WTC11 (cell line): ENCODE data around the gene PC. TPM values are rescaled to one million over a fixed set of nuclear protein-coding genes. Genes with fewer than 3 reads are reported as not detected.

Source experiments
- ATAC-seq: fragments of 200-7000 bp; cut with Tn5 transposase; 2 replicates; pipeline ENCODE4 v1.10.0; 2021; ENCODE audit warnings: mild to moderate bottlenecking, moderate library complexity
- CTCF ChIA-PET: fragments of 300-600 bp; sonication (Branson Sonifier 250); formaldehyde crosslinking; loops from one replicate; lab custom pipeline; 2021; ENCODE audit warnings: antibody characterized with exemption; lab: Charles Lee
- POLR2A ChIA-PET: fragments of 350-600 bp; sonication (Branson Sonifier 250); formaldehyde crosslinking; loops from one replicate; lab custom pipeline; 2021; ENCODE audit warnings: antibody characterized with exemption; lab: Charles Lee
- DNase-seq: peaks from one replicate; pipeline ENCODE4 v3.0.0; 2021; ENCODE audit warnings: low spot score
- H3K27ac Mint-ChIP-seq: 2 replicates; pipeline ENCODE4 v1.8.0; 2021; ENCODE audit warnings: mixed read lengths
- H3K27me3 Mint-ChIP-seq: 2 replicates; pipeline ENCODE4 v1.8.0; 2021; ENCODE audit warnings: low read depth, mild to moderate bottlenecking, moderate library complexity, mixed read lengths
- H3K36me3 Mint-ChIP-seq: 2 replicates; pipeline ENCODE4 v1.8.0; 2021; ENCODE audit warnings: mixed read lengths
- H3K4me1 Mint-ChIP-seq: 2 replicates; pipeline ENCODE4 v1.8.0; 2022; ENCODE audit warnings: mixed read lengths
- H3K4me3 Mint-ChIP-seq: 2 replicates; pipeline ENCODE4 v1.8.0; 2021; ENCODE audit warnings: mild to moderate bottlenecking, moderate library complexity, mixed read lengths
- H3K9me3 Mint-ChIP-seq: 2 replicates; pipeline ENCODE4 v1.8.0; 2021; ENCODE audit warnings: mixed read lengths
- AR ChIP-seq: fragments of 250-450 bp; sonication (Bioruptor Pico); IDR thresholded peaks from 2 replicates; pipeline ENCODE4 v1.9.0; 2021; ENCODE audit warnings: mild to moderate bottlenecking
- ATF3 ChIP-seq: sonication (generic); formaldehyde crosslinking; conservative IDR thresholded peaks from 2 replicates; pipeline ENCODE4 v1.8.1; 2022; ENCODE audit warnings: mild to moderate bottlenecking, missing genetic modification reagents
- CDX4 ChIP-seq: fragments of 250-450 bp; sonication (Bioruptor Pico); IDR thresholded peaks from 2 replicates; pipeline ENCODE4 v1.9.0; 2021; ENCODE audit warnings: moderate library complexity, mild to moderate bottlenecking, inconsistent platforms, borderline replicate concordance
- CREB1 ChIP-seq: sonication (generic); formaldehyde crosslinking; IDR thresholded peaks from 2 replicates; pipeline ENCODE4 v1.8.0; 2023; ENCODE audit warnings: mild to moderate bottlenecking, missing genetic modification reagents
- CTCF ChIP-seq: fragments of 200-600 bp; IDR thresholded peaks from 2 replicates; pipeline ENCODE4 v1.8.0; 2022; ENCODE audit warnings: antibody characterized with exemption
- E2F4 ChIP-seq: sonication (generic); formaldehyde crosslinking; IDR thresholded peaks from 2 replicates; pipeline ENCODE4 v1.8.1; 2022; ENCODE audit warnings: low read depth, mild to moderate bottlenecking, moderate library complexity, missing genetic modification reagents, borderline replicate concordance
- ELF4 ChIP-seq: sonication (generic); formaldehyde crosslinking; IDR thresholded peaks from 2 replicates; pipeline ENCODE4 v1.8.1; 2022; ENCODE audit warnings: low read depth, mild to moderate bottlenecking, moderate library complexity, missing genetic modification reagents
- EMX1 ChIP-seq: fragments of 250-450 bp; sonication (Bioruptor Pico); IDR thresholded peaks from 2 replicates; pipeline ENCODE4 v1.8.0; 2021; ENCODE audit warnings: mild to moderate bottlenecking
- FOXJ3 ChIP-seq: sonication (generic); formaldehyde crosslinking; IDR thresholded peaks from 2 replicates; pipeline ENCODE4 v1.9.0; 2021; ENCODE audit warnings: missing genetic modification reagents, mild to moderate bottlenecking, borderline replicate concordance
- GABPB1 ChIP-seq: sonication (generic); formaldehyde crosslinking; IDR thresholded peaks from 2 replicates; pipeline ENCODE4 v1.8.1; 2023; ENCODE audit warnings: mild to moderate bottlenecking, missing genetic modification reagents
- HMGXB4 ChIP-seq: sonication (generic); formaldehyde crosslinking; IDR thresholded peaks from 2 replicates; pipeline ENCODE4 v1.8.1; 2023; ENCODE audit warnings: mild to moderate bottlenecking, moderate library complexity, missing genetic modification reagents
- IRF2 ChIP-seq: sonication (generic); formaldehyde crosslinking; IDR thresholded peaks from 2 replicates; pipeline ENCODE4 v1.8.0; 2022; ENCODE audit warnings: low read depth, missing genetic modification reagents, borderline replicate concordance
- JUN ChIP-seq: sonication (generic); formaldehyde crosslinking; IDR thresholded peaks from 2 replicates; pipeline ENCODE4 v1.8.0; 2023; ENCODE audit warnings: mild to moderate bottlenecking, missing genetic modification reagents
- MLX ChIP-seq: sonication (generic); formaldehyde crosslinking; IDR thresholded peaks from 2 replicates; pipeline ENCODE4 v1.8.1; 2023; ENCODE audit warnings: mild to moderate bottlenecking, missing genetic modification reagents, moderate library complexity
- MXD4 ChIP-seq: fragments of 250-450 bp; sonication (Bioruptor Pico); IDR thresholded peaks from 2 replicates; pipeline ENCODE4 v1.8.0; 2021; ENCODE audit warnings: mild to moderate bottlenecking, moderate library complexity, borderline replicate concordance
- MYBL2 ChIP-seq: sonication (generic); formaldehyde crosslinking; IDR thresholded peaks from 2 replicates; pipeline ENCODE4 v1.8.1; 2023; ENCODE audit warnings: mild to moderate bottlenecking, moderate library complexity, missing genetic modification reagents
- NFE2L1 ChIP-seq: sonication (generic); formaldehyde crosslinking; IDR thresholded peaks from 2 replicates; pipeline ENCODE4 v1.8.1; 2023; ENCODE audit warnings: missing genetic modification reagents
- NFYB ChIP-seq: sonication (generic); formaldehyde crosslinking; conservative IDR thresholded peaks from 2 replicates; pipeline ENCODE4 v1.8.0; 2022; ENCODE audit warnings: low read depth, missing genetic modification reagents
- NR2C2 ChIP-seq: sonication (generic); formaldehyde crosslinking; IDR thresholded peaks from 2 replicates; pipeline ENCODE4 v1.8.0; 2022; ENCODE audit warnings: mild to moderate bottlenecking, missing genetic modification reagents
- OVOL2 ChIP-seq: fragments of 250-450 bp; sonication (Bioruptor Pico); IDR thresholded peaks from 2 replicates; pipeline ENCODE4 v1.9.0; 2021; ENCODE audit warnings: mild to moderate bottlenecking, borderline replicate concordance
- SP1 ChIP-seq: sonication (generic); formaldehyde crosslinking; conservative IDR thresholded peaks from 2 replicates; pipeline ENCODE4 v1.8.1; 2022; ENCODE audit warnings: missing genetic modification reagents
- ZBTB21 ChIP-seq: sonication (generic); formaldehyde crosslinking; IDR thresholded peaks from 2 replicates; pipeline ENCODE4 v1.8.1; 2023; ENCODE audit warnings: mild to moderate bottlenecking, missing genetic modification reagents, borderline replicate concordance
- ZBTB43 ChIP-seq: sonication (generic); formaldehyde crosslinking; IDR thresholded peaks from 2 replicates; pipeline ENCODE4 v1.8.1; 2023; ENCODE audit warnings: mild to moderate bottlenecking, missing genetic modification reagents
- ZNF219 ChIP-seq: sonication (generic); formaldehyde crosslinking; IDR thresholded peaks from 2 replicates; pipeline ENCODE4 v1.8.0; 2023; ENCODE audit warnings: missing genetic modification reagents, mild to moderate bottlenecking, borderline replicate concordance
- ZNF423 ChIP-seq: fragments of 250-450 bp; sonication (Bioruptor Pico); IDR thresholded peaks from 2 replicates; pipeline ENCODE4 v2.1.2; 2022; ENCODE audit warnings: mild to moderate bottlenecking, moderate library complexity
- total RNA-seq: library from RNA; stranded (reverse); gene quantifications from 3 replicates; pipeline ENCODE4 v1.2.3, GENCODE V29; 2021

The PC gene
- total RNA-seq, 1 experiment from 2014 or later, result 27.2 TPM

- POLR2A ChIA-PET, result interaction anchor here (0.5 to 2.6 kb wide), 15 partner anchors 9 to 809 kb away, joined by 3 to 17 read pairs (median 4); partner anchors contain the start of genes PC, RBM14, RBM4 and RBM4B
- Mint-ChIP-seq H3K4me1 (peaks cover 17% of the 10 kb centered on the region), H3K27ac (peak overlapping the region; percentile 99), H3K4me3 (peak overlapping the region; percentile 87), H3K36me3 (no peaks in the 10 kb centered on the region), H3K9me3 (no peaks in the 10 kb centered on the region), H3K27me3 (no peaks in the 10 kb centered on the region)
- CTCF ChIA-PET, result interaction anchor here (0.6 to 3.1 kb wide), 17 partner anchors 9 to 363 kb away, joined by 3 to 25 read pairs (median 4); partner anchors contain the start of genes C11orf86, PC, RBM4B and RCE1
- peak; percentile 74 for ATAC-seq
- peak; percentile 97 for DNase-seq
- TF ChIP-seq ATF3 (CRISPR knock-in tag) (no peak), ZBTB21 (0 out of 2 replicates have a peak, but pooled peaks have one; percentile 1), CDX4 (CRISPR knock-in tag) (no peak), EMX1 (no peak), NR2C2 (CRISPR knock-in tag) (no peak), OVOL2 (CRISPR knock-in tag) (no peak), AR (CRISPR knock-in tag) (no peak), E2F4 (CRISPR knock-in tag) (no peak), JUN (CRISPR knock-in tag) (no peak), NFYB (CRISPR knock-in tag) (no peak; the same call in 1 of the 2 replicates), NFE2L1 (CRISPR knock-in tag) (no peak), MLX (CRISPR knock-in tag) (no peak), CREB1 (CRISPR knock-in tag) (no peak), HMGXB4 (0 out of 2 replicates have a peak, but pooled peaks have one; percentile 62), GABPB1 (CRISPR knock-in tag) (no peak), ZBTB43 (CRISPR knock-in tag) (no peak), ZNF219 (CRISPR knock-in tag) (0 out of 2 replicates have a peak, but pooled peaks have one; percentile 30), MXD4 (no peak), FOXJ3 (CRISPR knock-in tag) (no peak), MYBL2 (CRISPR knock-in tag) (0 out of 2 replicates have a peak, but pooled peaks have one; percentile 29), IRF2 (CRISPR knock-in tag) (no peak), CTCF (no peak), SP1 (0 out of 2 replicates have a peak, but pooled peaks have one; percentile 58), ZNF423 (CRISPR knock-in tag) (peak; percentile 24; the same call in 1 of the 2 replicates), ELF4 (CRISPR knock-in tag) (no peak)
Observed at GRCh38 chr11:66855574-66856495, 102.3 kb downstream of the PC start.
